NCI-H526 (cell line): Measurements from ENCODE around the gene CFD.
A peak's percentile ranks its signal among the peaks of the same experiment; 100 is the strongest.
"Not testable (repeated sequence)": the region's sequence is repeated elsewhere in the genome, so short reads cannot be mapped to it uniquely, and the experiment has no call there.

Source experiments
- DNase-seq, 2 experiments: peaks; one replicate each; lab custom pipeline; 2025; lab: John Stamatoyannopoulos, UW

CFD gene

GRCh38 chr19:871446-872265, 12.2 kb downstream of the CFD start:
- DNase-seq = no peak

DNA sequence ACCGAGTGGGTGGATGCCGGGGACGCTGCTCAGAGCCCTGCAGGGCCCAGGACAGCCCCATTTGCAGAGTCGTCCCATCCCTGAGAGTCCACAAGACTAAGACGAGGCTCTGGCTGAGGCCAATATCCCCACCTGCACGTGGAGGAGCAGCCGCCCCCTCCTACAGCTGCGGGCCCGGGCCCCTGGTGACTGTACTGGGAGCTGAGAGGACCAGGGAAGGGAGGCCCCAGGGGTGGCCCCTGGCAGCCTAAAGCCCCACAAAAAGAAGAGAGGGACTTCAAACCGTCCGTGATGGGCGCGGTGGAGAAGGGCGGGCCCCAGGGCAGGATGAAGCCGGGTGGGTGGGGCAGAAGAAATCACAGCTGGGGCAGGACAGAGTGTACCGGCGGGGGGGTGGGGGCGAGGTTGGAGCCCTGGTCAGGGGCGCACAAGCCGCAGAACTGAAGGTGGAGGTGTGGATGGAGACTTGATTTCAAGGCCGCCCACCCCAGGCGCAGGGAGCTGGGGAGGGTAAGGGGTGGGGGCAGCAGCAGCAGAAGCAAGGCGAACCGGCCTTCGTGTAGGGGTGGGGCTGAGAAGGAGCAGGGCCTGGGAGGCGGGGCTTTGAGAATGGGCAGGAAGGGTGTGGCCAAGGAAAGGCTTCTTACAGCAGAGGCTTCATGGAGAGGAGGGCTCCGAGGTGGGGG, 12.9 kb downstream of the CFD start:
- DNase-seq = peak in 1 of 2 experiments; percentile 31

GRCh38 chr19:873084-873483, 13.6 kb downstream of the CFD start:
- DNase-seq = no peak

- no peak for DNase-seq
These were observed 14.1 kb downstream of the CFD start for GRCh38 chr19:873561-874041.

DNA sequence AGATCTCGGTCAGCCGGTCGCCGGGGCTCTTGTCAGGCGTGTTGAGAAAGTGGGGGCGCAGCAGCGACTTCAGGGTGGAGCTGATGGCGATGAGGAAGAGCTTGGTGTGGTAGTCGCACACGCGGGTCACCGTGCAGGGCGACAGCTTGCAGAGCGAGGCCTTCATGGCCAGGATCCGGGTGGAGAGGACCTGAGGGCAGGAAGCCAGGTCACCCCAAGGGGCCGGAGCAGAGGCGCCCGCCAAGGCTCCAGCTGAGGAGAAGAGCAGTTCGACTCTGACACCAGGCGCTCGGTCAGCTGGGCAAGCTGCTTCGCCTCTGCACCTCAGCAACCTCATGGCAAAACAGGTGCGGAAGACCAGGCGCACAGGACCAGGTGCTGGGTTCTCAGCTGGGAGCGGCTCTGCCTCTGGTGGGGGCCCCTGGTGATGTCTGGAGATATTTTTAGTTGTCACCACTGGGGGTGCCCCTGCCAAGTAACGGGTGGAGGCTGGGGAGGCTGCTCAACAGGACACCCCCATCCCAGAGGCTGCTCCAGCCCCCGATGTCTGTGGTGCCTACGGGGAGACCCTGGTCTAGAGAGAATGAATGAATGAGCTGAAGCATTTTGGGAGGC, 15.9 kb downstream of the CFD start:
- no peak for DNase-seq

- DNase-seq = no peak
These were observed 16.6 kb downstream of the CFD start for GRCh38 chr19:876089-876488.

GRCh38 chr19:876780-877314, 17.4 kb downstream of the CFD start:
- DNase-seq = no peak

- not testable (repeated sequence) for DNase-seq
These were observed 18.7 kb downstream of the CFD start for GRCh38 chr19:877992-878660.

- DNase-seq = not testable (repeated sequence)
These were observed 19.5 kb downstream of the CFD start for GRCh38 chr19:878751-879561.

DNA sequence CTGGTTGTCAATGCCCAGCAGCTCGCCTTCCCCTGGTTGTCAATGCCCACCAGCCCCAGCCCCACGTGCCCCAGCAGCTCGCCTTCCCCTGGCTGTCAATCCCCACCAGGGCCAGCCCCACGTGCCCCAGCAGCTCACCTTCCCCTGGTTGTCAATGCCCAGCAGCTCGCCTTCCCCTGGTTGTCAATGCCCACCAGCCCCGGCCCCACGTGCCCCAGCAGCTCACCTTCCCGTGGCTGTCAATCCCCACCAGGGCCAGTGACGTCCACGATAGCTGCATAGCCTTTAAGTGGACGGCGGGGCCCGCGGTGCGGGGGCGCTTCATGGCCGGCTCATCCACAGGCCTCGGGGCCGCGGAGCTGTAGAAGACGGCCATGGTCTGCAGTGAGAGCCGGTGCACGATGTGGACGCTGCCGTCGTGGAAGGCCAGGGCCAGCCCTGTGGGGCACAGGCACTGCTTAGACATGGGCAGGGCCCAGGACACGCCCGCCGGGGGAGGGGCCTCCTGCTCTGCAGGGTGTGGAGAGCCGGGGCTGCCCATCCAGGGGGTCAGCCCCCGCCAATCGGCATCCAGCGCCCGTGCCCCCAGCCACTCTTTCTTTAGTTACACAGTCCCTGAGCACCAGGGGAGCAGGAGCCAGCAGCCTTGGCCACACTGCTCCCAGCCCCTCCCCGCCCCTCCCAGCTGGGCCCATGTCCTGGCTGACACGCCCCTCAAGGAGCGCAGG, 20.4 kb downstream of the CFD start:
- DNase-seq = no peak

- no peak for DNase-seq
These were observed 22.1 kb downstream of the CFD start for GRCh38 chr19:881385-882071.

GRCh38 chr19:882871-883497, 23.5 kb downstream of the CFD start:
- DNase-seq = no peak

- DNase-seq = no peak
These were observed 24.3 kb downstream of the CFD start for GRCh38 chr19:883661-884211.

DNA sequence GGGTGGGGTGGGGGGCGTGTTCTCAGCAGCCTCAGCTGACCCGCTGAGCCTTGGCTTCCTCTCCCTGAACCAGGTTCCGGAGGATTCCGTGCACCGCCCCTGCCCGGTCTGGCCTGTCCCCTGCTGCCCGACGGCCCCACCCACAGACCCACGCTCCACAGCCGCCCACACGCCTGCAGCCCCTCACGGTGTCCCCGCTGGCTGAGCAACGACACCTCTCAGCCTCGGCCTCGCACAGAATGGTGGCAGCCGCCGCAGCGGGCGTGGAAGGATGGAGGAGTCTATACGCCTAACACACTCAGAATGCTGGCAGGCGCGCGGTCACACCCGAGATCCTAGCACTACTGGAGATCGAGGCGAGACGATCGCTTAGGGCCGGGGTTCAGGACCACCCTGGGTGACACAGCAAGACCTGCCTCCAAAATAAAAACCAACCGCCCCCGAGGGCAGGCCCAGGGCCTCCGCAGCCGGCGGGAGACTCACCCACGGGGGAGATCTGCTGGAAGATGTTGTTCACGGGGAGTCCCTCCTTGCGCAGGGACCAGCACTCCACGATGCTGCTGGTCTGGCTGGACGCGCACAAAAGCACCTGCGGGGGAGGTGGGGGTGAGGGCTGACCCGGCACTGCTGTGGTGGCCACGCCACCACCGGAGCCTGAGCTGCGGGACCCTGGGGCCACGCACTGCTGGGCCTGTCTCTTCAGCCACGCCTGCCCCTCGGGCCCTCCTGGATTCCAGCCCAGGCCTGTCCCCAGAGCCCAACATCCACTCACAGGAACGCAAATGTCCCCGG, 25.2 kb downstream of the CFD start:
- DNase-seq = no peak

DNA sequence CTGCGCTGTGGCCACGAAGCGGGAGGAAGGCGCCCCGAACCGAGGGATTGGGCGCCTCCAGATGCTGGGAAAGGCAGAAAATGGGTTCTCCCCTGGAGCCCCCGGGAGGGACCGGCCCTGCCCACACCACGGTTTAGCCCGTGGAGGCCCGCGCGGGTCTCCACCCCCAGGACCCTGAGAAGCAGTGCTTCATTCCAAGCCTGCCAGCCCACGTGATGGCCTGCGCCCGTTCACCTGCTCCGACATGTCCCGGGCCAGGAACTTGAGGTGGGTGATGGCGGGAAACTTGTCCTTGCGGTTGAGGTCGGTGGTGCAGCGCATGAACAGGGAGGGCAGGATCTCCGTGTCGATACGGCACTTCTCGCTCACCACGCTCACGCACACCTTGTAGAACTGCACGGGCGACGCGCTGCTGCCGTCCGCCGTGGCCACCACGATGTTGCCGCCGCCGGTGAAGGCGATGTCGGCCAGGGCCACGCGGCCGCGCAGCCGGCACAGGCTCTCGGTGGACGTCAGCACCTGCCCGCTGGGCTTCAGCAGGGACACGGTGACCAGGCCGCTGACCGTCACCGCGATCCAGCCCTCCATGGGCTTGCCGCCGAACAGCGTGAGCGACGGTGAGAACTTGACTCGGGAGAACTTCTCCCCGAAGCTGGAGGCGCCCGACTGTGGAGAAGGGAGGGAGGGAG, 26.2 kb downstream of the CFD start:
- no peak for DNase-seq

DNA sequence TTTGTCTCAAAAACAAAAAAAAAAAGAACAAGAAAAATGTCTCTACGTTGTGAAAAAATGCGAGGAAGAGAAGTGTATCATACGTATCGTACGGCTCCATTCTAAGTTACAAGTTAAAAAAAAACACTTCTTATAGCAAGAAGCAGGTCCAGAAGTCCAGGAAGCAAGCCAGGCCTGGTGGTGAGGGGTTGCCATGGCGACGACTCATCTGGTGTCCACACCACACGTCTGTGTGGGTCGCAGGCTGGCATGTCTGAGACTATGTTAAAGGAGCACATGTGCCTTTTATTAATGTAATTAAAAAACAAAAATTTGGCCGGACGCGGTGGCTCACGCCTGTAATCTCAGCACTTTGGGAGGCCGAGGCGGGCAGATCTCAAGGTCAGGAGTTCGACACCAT, 27.6 kb downstream of the CFD start:
- no peak for DNase-seq

DNA sequence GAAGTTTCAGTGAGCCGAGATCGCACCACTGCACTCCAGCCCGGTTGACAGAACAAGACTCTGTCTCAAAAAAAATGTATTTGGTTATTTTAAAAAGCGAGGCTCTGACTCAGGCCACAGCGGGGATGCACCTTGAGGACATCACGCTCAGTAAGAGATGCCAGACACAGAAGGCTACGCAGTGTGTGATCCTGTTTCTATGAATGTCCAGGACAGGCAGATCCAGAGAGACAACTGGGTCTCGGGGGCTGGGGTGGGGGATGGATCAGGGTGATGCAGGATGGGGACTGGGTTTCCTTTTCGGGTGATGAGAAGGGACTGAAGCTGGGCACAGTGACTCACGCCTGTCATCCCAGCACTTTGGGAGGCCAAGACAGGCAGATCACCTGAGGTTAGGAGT, 28.1 kb downstream of the CFD start:
- no peak for DNase-seq
